Stimulated activated CD4-positive, alpha-beta T cell treated with anti-CD3 and anti-CD28 coated beads, Interleukin-1b, Interleukin-23, amount 100 ng/mL, for 48 hours (primary cell): Measurements from ENCODE around the gene ANXA2.
"Not testable (repeated sequence)": the region's sequence is repeated elsewhere in the genome, so short reads cannot be mapped to it uniquely, and the experiment has no call there.

Experiments used
- DNase-seq: peaks from one replicate; pipeline ENCODE4 v3.0.0-alpha.2; 2020

ANXA2 gene

DNA sequence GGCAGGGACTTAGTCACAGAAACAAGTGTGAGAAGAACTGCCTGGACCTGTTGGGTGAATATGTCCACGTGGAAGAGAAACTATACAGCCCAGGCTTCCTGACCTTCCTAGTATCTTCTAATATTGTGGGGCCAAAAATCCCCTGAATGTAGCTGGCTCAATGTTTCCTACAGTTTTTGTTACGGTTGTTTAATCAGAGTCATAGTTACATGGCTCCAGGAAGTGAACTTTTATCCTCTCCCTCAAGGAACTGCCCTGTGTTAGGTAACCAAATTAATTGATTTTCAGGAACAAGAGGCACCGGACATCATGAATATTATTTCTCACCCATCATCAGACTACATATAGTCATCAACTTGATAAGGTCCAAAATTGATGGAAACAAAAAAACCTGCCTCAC is 59.0 kb downstream of the ANXA2 start:
- DNase-seq = no peak

DNA sequence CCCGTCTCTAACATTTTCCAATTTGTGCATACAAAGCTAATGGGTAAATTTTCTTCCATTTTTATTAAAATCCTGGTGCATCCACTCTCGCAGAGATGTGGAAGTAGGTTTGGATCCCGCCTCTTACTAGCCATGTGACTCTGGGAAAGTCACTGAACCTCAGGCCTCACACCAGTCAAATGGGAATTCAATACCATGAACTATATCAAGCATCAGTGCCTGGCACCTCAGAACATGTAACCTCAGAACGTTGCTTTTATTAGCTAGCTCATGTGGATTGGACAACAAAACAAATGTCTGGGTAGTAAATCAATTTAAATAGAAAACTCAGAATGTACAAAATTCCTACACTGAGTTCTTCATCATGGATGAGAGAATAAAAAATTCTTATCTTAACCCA is 60.7 kb downstream of the ANXA2 start:
- DNase-seq = no peak

DNA sequence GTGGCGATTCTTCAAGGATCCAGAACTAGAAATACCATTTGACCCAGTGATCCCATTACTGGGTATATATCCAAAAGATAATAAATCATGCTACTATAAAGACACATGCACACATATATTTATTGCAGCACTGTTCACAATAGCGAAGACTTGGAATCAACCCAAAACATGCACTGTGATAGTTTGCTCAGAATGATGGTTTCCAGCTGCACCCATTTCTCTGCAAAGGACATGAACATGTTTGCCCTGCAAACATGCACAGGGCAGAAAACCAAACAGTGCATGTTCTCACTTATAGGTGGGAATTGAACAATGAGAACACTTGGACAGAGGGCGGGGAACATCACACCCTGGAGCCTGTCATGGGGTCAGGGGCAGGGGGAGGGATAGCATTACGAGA is 62.5 kb downstream of the ANXA2 start:
- DNase-seq = not testable (repeated sequence)

DNA sequence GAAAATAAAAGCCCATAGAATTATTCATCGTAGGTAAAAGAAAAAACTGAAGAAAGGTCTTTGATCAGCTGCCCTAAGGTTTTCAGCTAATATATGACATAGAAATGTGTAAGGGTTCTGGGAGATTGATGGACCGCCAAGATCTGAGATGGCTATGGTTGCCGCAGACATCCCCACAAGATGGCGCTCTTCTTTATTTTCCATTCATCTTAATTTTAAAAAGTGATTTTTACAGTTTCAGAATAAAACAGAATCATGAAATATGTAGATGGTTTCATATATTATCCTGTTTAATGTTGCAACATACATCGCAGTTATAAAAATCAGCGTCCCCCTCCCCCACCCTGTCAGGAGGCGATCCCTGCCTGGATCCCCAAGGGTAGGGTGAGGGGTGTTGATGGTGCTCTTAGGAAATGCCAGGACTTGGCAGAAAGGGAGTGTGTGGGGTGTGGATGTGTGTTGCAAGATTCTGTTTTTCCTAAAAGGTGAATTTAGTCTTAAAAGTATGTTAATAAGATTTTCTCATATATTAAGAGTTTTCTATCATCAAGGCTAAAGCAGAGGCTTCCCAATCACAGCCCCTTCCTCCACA is 68.8 kb downstream of the ANXA2 start:
- DNase-seq = peak; percentile 13

DNA sequence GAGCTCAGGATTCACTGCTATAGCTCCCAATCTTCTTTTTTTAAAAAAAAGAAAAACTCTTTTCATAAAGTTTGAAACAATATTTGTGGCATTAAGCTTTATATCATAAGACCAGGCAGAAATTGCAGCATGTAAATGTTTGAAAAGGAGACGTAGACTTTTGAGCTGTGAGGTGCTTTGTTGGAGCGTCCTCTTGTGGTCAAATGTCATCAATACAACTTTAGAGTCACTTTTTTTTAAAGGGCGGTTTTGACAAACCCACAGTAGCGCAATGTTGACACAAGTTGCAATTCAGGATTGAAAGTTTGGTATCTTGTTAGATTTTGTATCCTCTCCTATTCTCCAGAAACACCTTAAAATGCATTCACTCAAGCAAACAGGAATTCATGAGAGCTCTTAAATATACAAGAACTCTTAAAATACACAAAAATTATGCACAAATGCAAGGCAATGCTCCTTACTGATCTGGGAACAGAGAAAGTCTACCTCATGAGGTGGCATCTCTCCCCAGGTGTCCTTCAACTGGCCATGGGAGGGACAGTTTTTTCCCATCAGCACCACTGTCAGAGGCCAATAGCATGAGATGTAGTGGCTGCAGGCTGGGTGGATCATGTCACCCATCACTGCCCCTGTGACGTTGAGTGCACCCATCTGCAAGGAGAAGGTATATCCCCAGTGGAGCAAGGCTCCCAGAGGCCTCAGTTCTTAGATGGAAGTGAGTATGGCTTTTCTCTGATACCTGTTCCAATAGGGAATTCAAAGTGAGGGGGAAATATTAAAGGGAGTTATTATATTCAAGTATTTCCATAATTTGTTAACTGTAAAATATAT is 70.7 kb downstream of the ANXA2 start:
- peak; percentile 17 for DNase-seq

DNA sequence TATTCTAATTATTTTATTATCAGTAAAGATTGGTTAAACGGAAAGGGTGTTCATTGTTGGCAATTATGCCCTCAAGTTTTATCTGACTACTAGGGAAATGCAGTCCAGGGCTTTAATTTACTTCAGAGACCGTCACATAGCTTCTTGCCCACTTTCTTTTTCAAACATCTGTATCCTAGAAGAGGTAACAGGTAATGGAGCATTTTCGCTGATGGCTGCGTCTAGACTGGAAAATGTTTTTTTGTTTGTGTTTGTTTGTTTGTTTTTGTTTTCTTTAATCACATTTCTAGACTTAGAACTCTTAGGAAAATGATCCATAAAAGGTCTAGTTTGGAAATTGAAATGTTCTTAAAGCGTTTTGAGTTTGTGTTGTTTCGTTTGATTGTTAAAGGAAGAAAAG is 71.4 kb downstream of the ANXA2 start:
- no peak for DNase-seq

DNA sequence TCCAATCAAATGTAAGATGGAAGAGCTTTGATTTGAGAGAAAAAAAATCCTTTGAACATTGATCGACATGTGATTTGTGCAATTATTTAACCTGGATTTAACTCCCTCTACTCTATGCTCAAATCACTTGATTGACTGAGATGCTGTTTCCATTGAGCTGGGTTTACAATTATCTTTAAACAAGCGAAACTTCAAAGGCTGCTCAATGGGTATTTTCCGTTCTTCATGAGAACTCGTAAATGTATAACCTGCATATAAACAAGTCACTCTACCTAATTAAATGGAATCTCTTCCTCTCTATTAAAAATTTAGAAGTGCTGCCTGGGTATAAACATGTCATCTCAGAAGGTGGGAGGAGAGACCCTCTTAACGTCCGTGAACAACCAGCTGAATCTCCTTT is 71.9 kb downstream of the ANXA2 start:
- DNase-seq = no peak

DNA sequence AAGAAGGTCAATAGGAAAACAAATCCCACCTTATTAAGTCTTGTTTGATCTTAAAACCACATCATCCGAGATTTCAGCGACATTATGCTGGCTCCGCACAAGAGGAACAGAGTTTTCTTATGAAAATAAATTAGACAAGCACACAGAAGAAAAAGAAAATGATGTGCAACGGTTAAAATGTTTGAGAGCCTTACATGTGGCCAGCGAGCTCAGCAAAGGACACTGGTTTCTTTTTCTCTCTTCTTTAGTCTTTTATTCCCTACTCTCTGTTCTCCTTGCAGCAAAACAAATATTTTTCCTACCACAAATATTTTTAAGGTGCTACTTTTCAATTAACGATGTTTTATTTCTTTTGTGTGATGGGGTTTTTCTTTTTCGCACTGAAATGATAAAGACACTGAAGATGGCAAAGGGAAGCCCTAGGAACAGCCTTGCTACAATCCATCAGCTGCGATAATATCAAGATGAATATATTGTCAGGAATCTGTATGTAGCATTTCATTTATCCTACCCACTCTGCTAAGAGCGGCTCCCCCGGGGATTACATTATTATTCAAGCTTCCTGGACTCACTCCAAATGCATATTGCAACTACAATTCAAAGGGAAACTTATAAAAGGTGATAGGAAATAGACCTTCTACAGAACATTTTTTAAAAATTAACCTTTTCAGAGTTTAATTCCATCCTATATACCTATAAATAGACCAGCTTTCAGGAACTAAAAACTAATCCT is 72.9 kb downstream of the ANXA2 start:
- no peak for DNase-seq

DNA sequence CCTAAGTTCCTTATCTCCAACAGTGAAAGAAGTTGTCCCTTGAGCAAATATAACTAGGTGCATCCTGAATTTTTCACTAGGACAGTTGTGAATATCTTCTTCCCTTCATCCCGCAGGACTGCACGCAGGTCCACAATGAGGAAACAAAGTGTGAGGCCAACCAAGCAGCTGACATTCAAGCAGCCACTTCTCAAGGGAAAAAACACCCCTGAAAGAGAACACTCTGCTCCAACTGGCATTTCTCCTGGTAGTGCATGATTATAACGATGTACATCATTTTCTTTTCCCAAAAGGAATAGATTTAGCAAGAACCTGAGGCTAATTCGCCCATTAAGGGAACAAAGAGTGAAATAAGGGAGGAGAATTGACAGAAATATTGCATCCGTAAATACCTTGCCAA is 74.5 kb downstream of the ANXA2 start:
- DNase-seq = no peak

DNA sequence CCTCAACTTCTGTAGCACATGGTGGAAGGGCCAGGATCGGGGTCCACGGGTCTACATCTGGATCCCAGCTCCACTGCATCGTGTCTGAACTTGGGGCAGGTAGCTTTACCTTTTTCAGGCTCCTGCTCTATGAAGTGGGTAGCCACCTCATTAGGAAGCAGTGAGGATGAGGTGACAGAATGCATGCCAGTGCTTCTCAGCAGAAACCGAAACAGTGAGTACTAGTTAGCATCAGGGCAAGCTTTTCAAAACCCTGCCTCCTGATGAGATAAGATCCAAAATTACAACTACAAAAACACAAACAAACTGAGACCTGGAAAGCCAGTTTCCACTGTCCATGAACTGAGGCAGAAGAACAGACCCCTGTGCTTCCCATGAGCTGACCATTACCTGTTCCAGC is 77.4 kb downstream of the ANXA2 start:
- DNase-seq = no peak

DNA sequence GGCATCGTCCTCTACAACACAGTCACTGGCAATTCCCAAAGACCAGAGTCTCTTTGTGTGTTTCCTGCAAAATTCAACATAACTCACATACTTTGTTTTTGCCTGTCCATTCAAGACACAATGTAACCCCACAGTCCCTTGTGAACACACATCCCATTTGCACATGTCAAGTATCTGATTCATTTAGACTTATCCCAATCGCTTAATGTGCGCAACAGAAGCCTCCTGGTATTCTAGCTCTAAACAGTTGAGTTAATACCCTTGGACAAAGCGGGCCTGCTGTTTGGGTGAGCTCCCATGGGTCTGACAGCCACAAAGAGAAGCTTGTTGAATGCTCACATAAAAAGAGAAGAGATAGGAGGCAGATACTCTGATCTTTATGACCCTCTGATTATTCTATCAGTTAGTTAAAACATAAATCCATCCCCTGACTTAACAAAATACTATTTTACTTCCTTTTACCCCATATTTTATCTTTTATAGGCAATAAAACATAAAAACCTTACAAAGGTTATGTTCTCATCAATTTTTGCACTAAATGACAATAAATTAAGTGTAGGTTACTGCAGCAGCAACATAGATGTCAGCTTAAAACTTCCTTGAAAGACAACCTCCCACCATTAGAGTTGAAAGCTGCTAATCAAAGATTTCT is 79.4 kb downstream of the ANXA2 start:
- DNase-seq = no peak

DNA sequence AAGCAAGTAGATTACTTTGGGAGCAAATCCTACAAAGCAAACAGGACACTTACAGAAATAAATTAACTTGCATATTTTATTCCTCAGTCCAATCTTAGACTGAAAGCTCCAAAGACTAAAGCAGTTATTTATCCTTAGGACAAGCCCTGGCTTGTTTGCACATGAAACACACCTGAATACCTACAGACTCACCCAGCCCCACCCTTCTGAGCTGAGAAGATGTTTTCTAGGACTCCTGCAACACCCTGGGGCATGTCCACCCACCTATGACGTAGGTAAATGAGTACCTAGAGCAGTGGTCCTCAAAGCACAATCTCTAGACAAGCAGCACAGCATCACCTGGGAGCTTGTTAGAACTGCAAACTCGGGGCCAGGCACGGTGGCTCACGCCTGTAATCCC is 80.8 kb downstream of the ANXA2 start:
- DNase-seq = no peak

DNA sequence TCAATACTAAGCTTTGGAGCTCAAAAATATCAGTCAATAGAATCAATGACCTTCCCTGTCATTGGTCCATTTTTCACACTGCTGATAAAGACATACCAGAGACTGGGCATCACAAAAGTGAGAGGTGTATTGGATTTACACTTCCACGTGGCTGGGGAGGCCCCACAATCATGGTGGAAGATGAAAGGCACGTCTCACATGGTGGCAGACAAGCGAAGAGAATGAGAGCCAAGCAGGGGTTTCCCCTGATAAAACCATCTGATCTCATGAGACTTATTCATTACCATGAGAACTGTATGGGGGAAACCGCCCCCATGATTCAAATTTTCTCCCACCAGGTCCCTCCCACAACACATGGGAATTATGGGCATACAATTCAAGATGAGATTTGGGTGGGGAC is 81.9 kb downstream of the ANXA2 start:
- peak; percentile 20 for DNase-seq

DNA sequence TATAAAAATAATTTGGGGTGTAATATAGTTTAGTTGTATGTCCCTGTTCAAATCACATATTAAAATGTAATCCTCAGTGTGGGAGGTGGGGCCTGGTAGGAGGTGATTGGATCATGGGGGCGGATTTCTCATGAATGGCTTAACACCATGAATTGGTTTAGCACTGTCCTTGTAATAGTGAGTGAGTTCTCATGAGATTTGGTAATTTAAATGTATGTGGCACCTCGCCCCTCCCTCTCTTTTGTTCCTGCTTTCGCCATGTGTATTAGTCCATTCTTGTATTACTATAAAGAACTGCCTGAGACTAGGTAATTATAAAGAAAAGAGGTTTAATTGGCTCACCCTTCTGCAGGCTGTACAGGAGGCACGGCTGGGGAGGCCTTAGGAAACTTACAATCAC is 83.9 kb downstream of the ANXA2 start:
- no peak for DNase-seq

DNA sequence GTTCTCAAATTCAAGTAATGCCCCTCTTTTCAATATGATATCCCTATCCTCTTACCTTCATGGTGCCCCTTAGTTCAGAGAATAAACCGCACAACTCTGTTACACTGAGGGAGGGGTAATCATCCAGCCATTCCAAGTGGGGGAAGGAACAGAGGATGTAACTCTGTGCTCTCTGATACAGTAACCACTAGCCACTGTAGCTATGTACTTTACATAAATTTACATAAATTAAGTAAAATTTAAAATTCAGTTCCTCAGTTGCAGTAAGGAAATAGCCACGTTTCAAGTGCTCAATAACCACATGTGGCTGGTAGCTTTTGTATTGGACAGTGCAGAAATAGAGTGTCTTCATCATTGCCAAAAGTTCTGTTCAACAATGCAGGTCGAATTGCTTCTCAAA is 90.8 kb downstream of the ANXA2 start:
- DNase-seq = no peak

DNA sequence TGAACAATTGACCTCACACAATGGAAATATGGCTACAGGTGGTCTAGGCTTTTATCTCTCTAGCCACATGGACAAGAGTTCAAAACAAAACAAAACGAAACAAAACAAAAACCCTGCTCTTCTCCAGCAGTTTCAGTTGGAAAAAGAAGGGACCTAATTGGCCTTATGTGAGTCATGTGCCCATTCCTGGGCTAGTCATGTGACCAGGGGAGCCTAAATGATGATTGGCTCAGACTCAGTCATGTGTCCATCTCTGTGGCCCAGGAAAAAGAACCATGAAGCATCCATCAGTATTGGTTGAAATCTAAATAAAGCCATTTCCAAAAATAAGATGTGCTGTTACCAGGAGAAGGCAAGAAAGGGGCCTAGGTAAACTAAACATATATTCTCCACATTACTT is 96.8 kb downstream of the ANXA2 start:
- no peak for DNase-seq

DNA sequence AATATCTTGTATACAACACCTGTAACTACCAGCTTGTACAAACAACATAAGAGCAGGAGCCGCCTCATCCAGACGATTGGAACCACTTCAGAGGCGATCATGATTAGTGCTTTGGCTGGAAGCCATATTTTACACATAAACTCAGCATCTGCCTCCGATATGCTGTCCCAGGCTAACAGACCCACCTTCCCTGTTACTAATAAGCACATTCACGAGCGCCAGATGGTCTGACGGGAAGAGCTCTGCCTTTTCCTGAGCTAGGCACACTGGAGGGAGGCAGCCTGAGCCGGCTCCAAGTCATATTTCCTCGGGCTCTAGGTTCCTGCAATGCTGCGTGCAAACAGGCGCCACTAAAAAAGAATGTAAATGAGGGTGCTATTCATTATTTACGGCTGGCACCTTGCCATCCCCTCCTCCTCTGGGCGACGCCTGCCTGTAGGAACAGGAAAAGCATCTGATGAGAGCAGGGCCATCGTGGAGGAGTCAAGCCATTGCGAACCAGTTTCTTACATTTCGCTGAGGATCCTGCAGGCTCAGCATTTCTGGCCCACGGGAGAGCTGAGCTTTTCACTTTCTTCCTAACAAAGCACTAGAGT is 98.2 kb downstream of the ANXA2 start:
- no peak for DNase-seq
